Measurements from ENCODE around the gene PTPRN2.

The PTPRN2 gene

GRCh38 chr7:157548691-157549303 lies 1038.8 kb downstream of the PTPRN2 start:
- H3K4me1 ChIP-seq (ENCODE audit: insufficient read depth, low read length) = no peaks in the 10 kb centered on the region
- no peaks in the 10 kb centered on the region for H3K36me3 ChIP-seq (ENCODE audit: insufficient read depth, low read length)
- no peak overlapping the region for H3K9ac ChIP-seq (ENCODE audit: low read length)
- no peaks in the 10 kb centered on the region for H3K27me3 ChIP-seq (ENCODE audit: control insufficient read depth in 1 of 2, insufficient read depth in 2 of 2, low read length in 2 of 2)
- H3K27ac ChIP-seq (ENCODE audit: low read depth, low read length) = no peak overlapping the region
- no peaks in the 10 kb centered on the region for H3K9me3 ChIP-seq (ENCODE audit: low read length)
- H3K4me3 ChIP-seq (ENCODE audit: low read depth in 1 of 2, low read length in 2 of 2) = no peak overlapping the region

DNA sequence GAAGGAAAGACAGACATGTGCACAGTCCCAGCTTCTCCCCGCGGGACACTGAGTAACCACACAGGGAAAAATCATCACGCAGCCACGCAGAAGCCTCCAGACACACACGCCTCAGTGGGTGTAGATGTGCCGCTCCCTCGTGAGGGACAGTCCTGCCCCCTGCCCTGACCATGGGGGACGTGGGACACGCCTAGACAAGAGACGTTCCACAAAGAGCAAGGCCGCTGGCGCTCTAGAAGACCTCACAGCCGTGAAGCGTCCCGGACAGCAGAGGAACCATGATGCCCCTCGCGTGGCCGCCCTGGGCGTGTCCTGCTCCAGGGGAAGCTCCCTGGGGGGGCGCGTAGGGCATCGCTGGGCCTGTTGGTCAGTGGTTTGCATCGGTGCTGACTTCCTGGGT lies 1040.0 kb downstream of the PTPRN2 start:
- Histone ChIP-seq H3K9me3 (ENCODE audit: low read length) (no peaks in the 10 kb centered on the region), H3K9ac (ENCODE audit: low read length) (no peak overlapping the region), H3K27ac (ENCODE audit: low read depth, low read length) (no peak overlapping the region), H3K36me3 (ENCODE audit: insufficient read depth, low read length) (no peaks in the 10 kb centered on the region), H3K4me1 (ENCODE audit: insufficient read depth, low read length) (no peaks in the 10 kb centered on the region), H3K27me3 (ENCODE audit: control insufficient read depth in 1 of 2, insufficient read depth in 2 of 2, low read length in 2 of 2) (no peaks in the 10 kb centered on the region), H3K4me3 (ENCODE audit: low read depth in 1 of 2, low read length in 2 of 2) (no peak overlapping the region)

- no peaks in the 10 kb centered on the region for H3K36me3 ChIP-seq (ENCODE audit: insufficient read depth, low read length)
- H3K9ac ChIP-seq (ENCODE audit: low read length) = no peak overlapping the region
- no peaks in the 10 kb centered on the region for H3K4me1 ChIP-seq (ENCODE audit: insufficient read depth, low read length)
- H3K9me3 ChIP-seq (ENCODE audit: low read length) = no peaks in the 10 kb centered on the region
- H3K27ac ChIP-seq (ENCODE audit: low read depth, low read length) = no peak overlapping the region
- H3K4me3 ChIP-seq (ENCODE audit: low read depth in 1 of 2, low read length in 2 of 2) = no peak overlapping the region
- H3K27me3 ChIP-seq (ENCODE audit: control insufficient read depth in 1 of 2, insufficient read depth in 2 of 2, low read length in 2 of 2) = no peaks in the 10 kb centered on the region
These were observed 1040.5 kb downstream of the PTPRN2 start for GRCh38 chr7:157547102-157547501.

- no peaks in the 10 kb centered on the region for H3K27me3 ChIP-seq (ENCODE audit: control insufficient read depth in 1 of 2, insufficient read depth in 2 of 2, low read length in 2 of 2)
- H3K9me3 ChIP-seq (ENCODE audit: low read length) = no peaks in the 10 kb centered on the region
- H3K36me3 ChIP-seq (ENCODE audit: insufficient read depth, low read length) = no peaks in the 10 kb centered on the region
- H3K4me1 ChIP-seq (ENCODE audit: insufficient read depth, low read length) = no peaks in the 10 kb centered on the region
- H3K27ac ChIP-seq (ENCODE audit: low read depth, low read length) = no peak overlapping the region
- H3K4me3 ChIP-seq (ENCODE audit: low read depth in 1 of 2, low read length in 2 of 2) = no peak overlapping the region
- H3K9ac ChIP-seq (ENCODE audit: low read length) = no peak overlapping the region
These were observed 1042.0 kb downstream of the PTPRN2 start for GRCh38 chr7:157545681-157546060.

DNA sequence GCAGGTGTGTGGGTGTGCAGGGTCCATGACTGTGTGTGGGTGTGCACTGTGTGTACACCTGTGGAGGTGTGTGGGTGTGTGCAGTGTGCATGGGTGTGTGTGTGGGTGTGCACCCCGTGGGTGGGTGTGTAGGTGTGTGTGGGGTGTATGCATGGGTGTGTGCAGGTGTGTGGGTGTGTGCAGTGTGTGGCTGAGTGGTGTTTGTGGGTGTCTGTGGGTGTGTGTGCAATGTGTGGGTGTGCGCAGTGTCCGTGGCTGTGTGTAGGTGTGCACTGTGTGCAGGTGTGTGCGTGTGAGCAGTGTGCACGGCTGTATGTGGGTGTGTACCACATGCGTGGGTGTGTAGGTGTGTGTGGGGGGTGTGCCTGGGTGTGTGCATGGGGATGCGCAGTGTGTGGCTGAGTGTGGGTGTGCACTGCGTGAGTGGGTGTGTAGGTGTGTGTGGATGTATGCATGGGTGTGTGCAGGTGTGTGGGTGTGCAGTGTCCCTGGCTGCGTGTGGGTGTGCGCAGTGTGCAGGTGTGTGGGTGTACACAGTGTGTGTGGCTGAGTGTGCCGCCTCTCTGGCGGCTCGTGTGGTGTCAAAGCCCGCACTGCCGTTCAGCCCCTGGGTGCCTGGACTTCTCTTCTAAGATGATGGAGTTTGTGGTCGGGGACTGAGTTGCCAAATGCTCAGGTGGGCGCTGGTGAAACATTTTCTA lies 1042.5 kb downstream of the PTPRN2 start:
- H3K4me3 ChIP-seq (ENCODE audit: low read depth in 1 of 2, low read length in 2 of 2) = no peak overlapping the region
- no peaks in the 10 kb centered on the region for H3K27me3 ChIP-seq (ENCODE audit: control insufficient read depth in 1 of 2, insufficient read depth in 2 of 2, low read length in 2 of 2)
- H3K36me3 ChIP-seq (ENCODE audit: insufficient read depth, low read length) = no peaks in the 10 kb centered on the region
- no peak overlapping the region for H3K9ac ChIP-seq (ENCODE audit: low read length)
- H3K27ac ChIP-seq (ENCODE audit: low read depth, low read length) = no peak overlapping the region
- H3K9me3 ChIP-seq (ENCODE audit: low read length) = no peaks in the 10 kb centered on the region
- no peaks in the 10 kb centered on the region for H3K4me1 ChIP-seq (ENCODE audit: insufficient read depth, low read length)

GRCh38 chr7:157544226-157544625 lies 1043.4 kb downstream of the PTPRN2 start:
- Histone ChIP-seq H3K9me3 (ENCODE audit: low read length) (no peaks in the 10 kb centered on the region), H3K9ac (ENCODE audit: low read length) (no peak overlapping the region), H3K36me3 (ENCODE audit: insufficient read depth, low read length) (no peaks in the 10 kb centered on the region), H3K4me1 (ENCODE audit: insufficient read depth, low read length) (no peaks in the 10 kb centered on the region), H3K4me3 (ENCODE audit: low read depth in 1 of 2, low read length in 2 of 2) (no peak overlapping the region), H3K27ac (ENCODE audit: low read depth, low read length) (no peak overlapping the region), H3K27me3 (ENCODE audit: control insufficient read depth in 1 of 2, insufficient read depth in 2 of 2, low read length in 2 of 2) (no peaks in the 10 kb centered on the region)

DNA sequence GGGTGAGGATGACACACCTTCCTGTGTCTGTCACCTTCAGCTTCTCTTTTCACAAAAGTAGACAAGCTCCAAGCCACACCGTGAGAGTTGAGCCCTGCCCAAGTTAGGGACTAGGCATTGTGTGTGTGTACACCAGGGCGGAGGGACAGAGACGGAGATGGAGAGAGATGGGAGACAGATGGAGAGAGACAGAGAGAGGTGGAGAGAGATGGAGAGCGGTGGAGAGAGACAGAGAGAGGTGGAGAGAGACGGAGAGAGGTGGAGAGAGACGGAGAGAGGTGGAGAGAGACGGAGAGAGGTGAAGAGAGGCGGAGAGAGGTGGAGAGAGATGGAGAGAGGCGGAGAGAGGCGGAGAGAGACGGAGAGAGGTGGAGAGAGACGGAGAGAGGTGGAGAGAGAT lies 1043.8 kb downstream of the PTPRN2 start:
- no peak overlapping the region for H3K9ac ChIP-seq (ENCODE audit: low read length)
- no peaks in the 10 kb centered on the region for H3K9me3 ChIP-seq (ENCODE audit: low read length)
- H3K27me3 ChIP-seq (ENCODE audit: control insufficient read depth in 1 of 2, insufficient read depth in 2 of 2, low read length in 2 of 2) = no peaks in the 10 kb centered on the region
- no peak overlapping the region for H3K27ac ChIP-seq (ENCODE audit: low read depth, low read length)
- no peak overlapping the region for H3K4me3 ChIP-seq (ENCODE audit: low read depth in 1 of 2, low read length in 2 of 2)
- H3K36me3 ChIP-seq (ENCODE audit: insufficient read depth, low read length) = no peaks in the 10 kb centered on the region
- H3K4me1 ChIP-seq (ENCODE audit: insufficient read depth, low read length) = no peaks in the 10 kb centered on the region

DNA sequence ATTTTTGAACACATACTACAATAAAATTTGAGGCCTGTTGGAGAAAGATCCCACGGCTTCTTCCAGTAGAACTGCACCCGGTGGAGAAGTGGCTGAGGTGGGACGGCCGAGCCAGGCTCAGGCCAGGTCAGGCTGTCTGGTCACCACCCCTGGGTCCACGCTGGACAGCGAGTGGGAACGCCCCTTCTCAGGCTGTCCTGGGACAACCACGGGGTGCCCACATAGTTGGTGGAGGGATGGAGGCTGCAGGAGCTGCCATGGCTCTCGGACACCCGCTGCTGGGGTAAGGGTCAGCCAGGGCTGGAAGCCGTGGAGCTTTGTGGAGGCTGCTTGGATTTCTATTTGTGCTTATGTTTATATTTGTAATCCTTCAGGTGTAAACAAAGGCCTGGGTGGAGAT lies 1044.3 kb downstream of the PTPRN2 start:
- no peak overlapping the region for H3K27ac ChIP-seq (ENCODE audit: low read depth, low read length)
- no peaks in the 10 kb centered on the region for H3K36me3 ChIP-seq (ENCODE audit: insufficient read depth, low read length)
- no peak overlapping the region for H3K4me3 ChIP-seq (ENCODE audit: low read depth in 1 of 2, low read length in 2 of 2)
- no peaks in the 10 kb centered on the region for H3K4me1 ChIP-seq (ENCODE audit: insufficient read depth, low read length)
- no peak overlapping the region for H3K9ac ChIP-seq (ENCODE audit: low read length)
- no peaks in the 10 kb centered on the region for H3K9me3 ChIP-seq (ENCODE audit: low read length)
- H3K27me3 ChIP-seq (ENCODE audit: control insufficient read depth in 1 of 2, insufficient read depth in 2 of 2, low read length in 2 of 2) = no peaks in the 10 kb centered on the region

GRCh38 chr7:157542068-157543021 lies 1045.3 kb downstream of the PTPRN2 start:
- Histone ChIP-seq H3K36me3 (ENCODE audit: insufficient read depth, low read length) (no peaks in the 10 kb centered on the region), H3K9me3 (ENCODE audit: low read length) (no peaks in the 10 kb centered on the region), H3K9ac (ENCODE audit: low read length) (no peak overlapping the region), H3K4me1 (ENCODE audit: insufficient read depth, low read length) (no peaks in the 10 kb centered on the region), H3K4me3 (ENCODE audit: low read depth in 1 of 2, low read length in 2 of 2) (no peak overlapping the region), H3K27me3 (ENCODE audit: control insufficient read depth in 1 of 2, insufficient read depth in 2 of 2, low read length in 2 of 2) (no peaks in the 10 kb centered on the region), H3K27ac (ENCODE audit: low read depth, low read length) (no peak overlapping the region)

DNA sequence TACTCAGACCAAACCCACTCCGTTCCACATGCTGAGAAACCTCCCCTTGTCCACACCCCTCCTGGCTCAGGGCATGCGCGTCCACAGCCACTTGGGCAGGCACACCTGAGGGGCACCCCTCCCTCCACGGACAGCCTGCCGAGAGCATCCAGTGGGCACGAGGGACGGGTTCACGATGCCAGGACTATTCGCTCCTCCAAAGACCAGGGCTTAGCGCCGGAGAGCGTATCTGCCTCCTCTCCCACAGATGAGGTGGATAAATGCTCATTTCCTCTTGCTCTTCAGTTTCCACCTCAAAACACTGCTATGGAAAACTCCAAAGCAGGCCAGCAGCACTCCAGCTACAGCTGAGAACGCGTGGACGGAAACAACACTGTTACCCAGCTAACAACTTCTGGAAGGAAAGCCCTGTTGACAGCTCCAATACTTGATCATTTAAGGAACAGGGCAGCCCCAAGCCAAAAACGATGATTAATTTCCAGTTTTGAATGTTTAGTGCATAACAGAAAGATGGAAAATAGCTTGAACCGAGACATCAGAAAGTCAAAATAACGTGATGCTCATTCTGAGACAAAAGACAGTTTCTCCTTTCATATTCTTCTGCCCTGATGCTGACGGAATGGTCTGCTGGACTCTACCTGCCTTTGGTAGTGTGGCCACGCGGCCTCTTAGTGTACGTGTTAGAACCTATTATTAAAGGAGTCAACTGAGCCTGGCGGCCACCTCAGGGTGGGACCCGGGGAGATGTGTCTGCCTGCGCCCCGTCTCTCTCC lies 1046.1 kb downstream of the PTPRN2 start:
- no peak overlapping the region for H3K4me3 ChIP-seq (ENCODE audit: low read depth in 1 of 2, low read length in 2 of 2)
- H3K9me3 ChIP-seq (ENCODE audit: low read length) = no peaks in the 10 kb centered on the region
- no peaks in the 10 kb centered on the region for H3K36me3 ChIP-seq (ENCODE audit: insufficient read depth, low read length)
- no peak overlapping the region for H3K27ac ChIP-seq (ENCODE audit: low read depth, low read length)
- no peaks in the 10 kb centered on the region for H3K4me1 ChIP-seq (ENCODE audit: insufficient read depth, low read length)
- no peak overlapping the region for H3K9ac ChIP-seq (ENCODE audit: low read length)
- no peaks in the 10 kb centered on the region for H3K27me3 ChIP-seq (ENCODE audit: control insufficient read depth in 1 of 2, insufficient read depth in 2 of 2, low read length in 2 of 2)

All from muscle layer of colon (tissue), 2 donors.